NCI-H526 treated with DMSO at 0.1 percent for 48 hours (cell line): ENCODE data around the gene EEF1E1.
"Not testable (repeated sequence)": the region's sequence is repeated elsewhere in the genome, so short reads cannot be mapped to it uniquely, and the experiment has no call there.

ENCODE experiments used
- DNase-seq: peaks from one replicate; lab custom pipeline; 2025; lab: John Stamatoyannopoulos, UW

The EEF1E1 gene

GRCh38 chr6:8063761-8064637 lies 38.3 kb downstream of the EEF1E1 start, which contains the start of gene BLOC1S5:
TSS of gene BLOC1S5 (minus strand) at chr6:8064389. CDS start at chr6:8064376, 13 bp downstream.
- DNase-seq: peak; percentile 92

GRCh38 chr6:8061736-8062135 lies 40.6 kb downstream of the EEF1E1 start:
- no peak for DNase-seq

DNA sequence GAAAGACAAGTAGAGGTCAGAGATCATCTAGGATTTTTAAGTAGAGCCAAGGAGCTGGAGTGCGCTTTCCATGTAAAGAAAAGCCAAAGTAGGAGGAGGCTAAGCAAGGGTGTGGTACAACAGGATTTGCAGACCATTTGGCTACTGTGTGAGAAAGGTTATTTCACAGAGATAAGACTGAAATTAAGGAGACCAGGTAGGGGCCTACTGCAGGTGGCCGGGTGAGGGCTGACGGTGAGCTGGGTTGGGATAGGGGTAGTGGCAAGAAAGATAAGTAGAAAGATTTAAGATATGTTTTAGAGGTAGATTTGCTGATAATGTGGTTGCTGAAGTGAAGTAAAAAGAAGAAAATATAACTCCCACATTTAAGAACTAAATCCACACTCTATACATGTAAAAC lies 42.0 kb downstream of the EEF1E1 start:
- DNase-seq: no peak

DNA sequence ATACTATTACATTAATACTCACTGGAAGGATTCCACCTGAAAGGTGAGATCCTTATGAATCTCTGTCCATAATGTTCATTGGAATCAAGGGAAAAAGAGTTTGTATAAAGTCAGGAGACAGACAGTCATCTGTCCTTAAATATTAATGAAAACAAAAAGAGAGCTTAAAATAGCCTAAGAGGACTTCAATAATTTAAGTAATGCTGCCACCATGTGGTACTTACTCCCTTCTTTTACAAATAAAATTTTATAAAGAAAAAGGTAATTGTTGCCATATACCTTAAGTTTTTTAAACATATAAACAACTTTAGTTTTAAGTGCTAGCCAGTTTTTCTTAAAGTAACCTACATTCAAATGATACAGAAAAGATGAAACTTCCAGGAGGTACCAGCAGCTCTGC lies 43.2 kb downstream of the EEF1E1 start:
- no peak for DNase-seq

GRCh38 chr6:8057793-8058192 lies 44.6 kb downstream of the EEF1E1 start:
- DNase-seq: no peak

GRCh38 chr6:8057263-8057662 lies 45.1 kb downstream of the EEF1E1 start:
- DNase-seq: peak; percentile 20

- no peak for DNase-seq
Measured at GRCh38 chr6:8054276-8054675, 48.1 kb downstream of the EEF1E1 start.

- no peak for DNase-seq
Measured at GRCh38 chr6:8047541-8048292, 54.6 kb downstream of the EEF1E1 start.

DNA sequence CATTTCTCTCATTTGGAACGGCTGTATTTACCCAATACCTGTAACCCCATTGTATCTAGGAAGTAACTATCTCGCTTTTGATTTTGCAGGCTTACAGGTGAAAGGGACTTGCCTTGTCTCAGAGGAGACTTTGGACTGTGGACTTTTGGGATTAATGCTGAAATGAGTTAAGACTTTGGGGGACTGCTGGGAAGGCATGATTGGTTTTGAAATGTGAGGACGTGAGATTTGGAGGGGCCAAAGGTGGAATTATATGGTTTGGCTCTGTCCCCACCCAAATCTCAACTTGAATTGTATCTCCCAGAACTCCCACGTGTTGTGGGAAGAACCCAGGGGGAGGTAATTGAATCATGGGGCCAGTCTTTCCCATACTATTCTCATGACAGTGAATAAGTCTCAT lies 56.6 kb downstream of the EEF1E1 start:
- DNase-seq: not testable (repeated sequence)

DNA sequence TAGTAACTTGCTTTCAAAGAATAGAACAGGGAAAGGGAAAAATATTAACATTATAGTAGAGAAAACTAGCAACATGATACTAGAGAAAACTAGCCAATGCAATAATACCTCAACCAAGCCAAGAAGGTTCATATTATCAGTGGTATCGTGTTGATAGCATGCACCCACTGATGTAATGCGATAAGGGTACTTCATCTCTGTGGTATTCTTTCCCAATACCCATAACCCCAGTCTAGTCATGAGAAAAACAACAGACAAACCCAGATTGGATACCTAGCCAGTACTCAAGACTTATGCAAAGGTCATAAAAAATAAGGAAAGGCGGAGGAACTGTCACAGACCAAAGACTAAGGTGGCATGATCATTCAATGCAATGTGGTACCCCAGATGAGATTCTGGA lies 59.1 kb downstream of the EEF1E1 start:
- no peak for DNase-seq

DNA sequence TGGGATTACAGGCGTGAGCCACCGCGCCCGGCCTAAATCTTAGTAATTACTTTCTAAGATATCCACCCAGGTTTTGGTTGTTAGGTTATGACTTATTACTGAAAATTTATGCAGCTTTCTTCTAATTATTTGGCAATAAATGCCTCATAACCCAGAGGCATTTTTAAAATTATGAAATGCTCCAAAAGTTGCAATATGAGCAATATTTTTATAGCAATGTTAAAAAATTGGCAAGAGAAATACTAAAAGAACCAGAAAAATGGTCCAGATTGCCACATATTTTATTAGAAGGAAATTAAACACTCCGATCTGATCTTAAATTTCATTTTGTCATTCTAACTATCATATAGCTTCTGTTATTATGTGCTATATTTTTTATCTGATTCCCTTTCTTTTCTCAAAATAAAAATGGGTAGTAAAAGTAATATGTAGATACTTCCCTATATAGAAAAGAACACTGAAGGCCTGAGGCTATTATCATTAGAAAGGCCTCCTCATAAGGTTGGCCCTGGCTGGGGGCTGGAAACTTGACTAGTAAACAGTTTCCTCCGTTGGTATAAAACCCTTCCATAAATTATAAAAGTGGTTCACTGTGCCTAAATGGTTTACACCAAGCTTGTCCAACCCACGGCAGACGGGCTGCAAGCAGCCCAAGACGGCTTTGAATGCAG lies 60.3 kb downstream of the EEF1E1 start:
- no peak for DNase-seq

GRCh38 chr6:8034107-8034506 lies 68.2 kb downstream of the EEF1E1 start:
- DNase-seq: not testable (repeated sequence)

DNA sequence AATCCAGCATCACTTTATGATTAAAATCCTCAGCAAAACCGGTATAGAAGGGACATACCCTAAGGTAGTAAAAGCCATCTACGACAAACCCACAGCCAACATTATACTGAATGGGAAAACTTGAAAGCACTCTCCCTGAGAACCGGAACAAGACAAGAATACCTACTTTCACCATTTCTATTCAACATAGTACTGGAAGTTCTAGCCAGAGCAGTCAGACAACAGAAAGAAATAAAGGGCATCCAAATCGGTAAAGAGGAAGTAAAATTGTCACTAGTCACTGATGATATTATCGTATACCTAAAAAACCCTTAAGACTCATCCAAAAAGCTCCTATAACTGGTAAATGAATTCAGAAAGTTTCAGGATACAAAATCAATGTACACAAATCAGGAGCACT lies 71.4 kb downstream of the EEF1E1 start:
- no peak for DNase-seq
